Cardiac septum (tissue), 1 donor: Measurements from ENCODE around the gene SLC6A2. TPM values are rescaled to one million over a fixed set of nuclear protein-coding genes. Genes with fewer than 3 reads are reported as not detected.

Experiments
- DNase-seq: peaks from one replicate; pipeline ENCODE4 v3.0.0-alpha.2; 2020; ENCODE audit warnings: low spot score
- intact Hi-C: fragments of 100-400 bp; cut with DNase I; formaldehyde crosslinking; loops from one replicate; pipeline ENCODE4 v1.14.0; 2022
- total RNA-seq: library from RNA; stranded (reverse); fragmentation: NEBNext Ultra II Directional; extraction: Animal tissue kit (Norgen Biotek cat#: 25700); gene quantifications from one replicate; pipeline ENCODE4 v1.2.1, GENCODE V29; 2021
- donor health status: DM: no; HTN: no; CAD: no.

The SLC6A2 gene
- total RNA-seq, 1 donor from 2014 or later, result not detected

GRCh38 chr16:55643161-55643970 is 12.4 kb upstream of the SLC6A2 start:
- DNase-seq, result no peak
- intact Hi-C loops, result no loop called here

DNA sequence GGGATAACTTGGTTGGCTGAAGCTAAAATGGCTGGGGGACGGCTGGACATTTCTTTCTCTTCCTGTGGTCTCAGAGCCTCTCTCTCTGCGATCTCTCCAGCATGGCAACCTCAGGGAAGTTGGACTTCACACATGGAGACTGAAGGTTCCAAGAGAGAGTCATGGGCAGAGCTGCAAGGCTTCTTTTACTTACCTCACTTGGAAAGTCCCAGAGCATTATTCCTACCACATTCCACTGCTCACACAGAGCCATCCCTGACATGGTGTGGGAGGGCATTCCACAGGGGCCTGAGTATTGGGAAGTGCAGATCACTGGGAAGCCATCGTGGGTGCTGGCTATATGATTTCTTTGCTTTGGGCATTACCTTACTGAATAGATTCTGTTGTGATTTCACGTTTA is 9.8 kb upstream of the SLC6A2 start:
- intact Hi-C loops, result no loop called here
- peak; percentile 50 for DNase-seq

DNA sequence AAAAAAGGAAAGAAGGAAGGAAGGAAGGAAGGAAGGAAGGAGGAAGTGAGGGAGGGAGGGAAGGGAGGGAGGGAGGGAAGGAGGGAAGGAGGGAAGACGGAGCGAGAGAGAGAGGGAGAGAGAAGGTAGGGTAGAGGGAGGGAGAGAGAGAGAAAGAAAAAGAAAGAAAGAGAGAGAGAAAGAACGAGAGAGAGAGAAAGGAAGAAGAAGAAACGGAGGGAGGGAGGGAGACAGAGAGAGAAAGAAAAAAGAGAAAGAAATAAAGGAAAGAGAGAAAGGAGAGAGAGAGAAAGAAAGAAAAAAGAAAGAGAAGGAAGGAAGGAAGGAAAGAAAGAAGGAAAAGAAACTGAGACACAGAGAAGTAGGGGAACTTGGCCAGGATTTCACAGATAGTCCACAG is 8.4 kb upstream of the SLC6A2 start:
- intact Hi-C loops, result no loop called here
- DNase-seq, result no peak

- intact Hi-C loops, result no loop called here
- DNase-seq, result no peak
These were observed 8.0 kb upstream of the SLC6A2 start for GRCh38 chr16:55647798-55648197.

- peak; percentile 50 for DNase-seq
- intact Hi-C loops, result no loop called here
These were observed 3.7 kb upstream of the SLC6A2 start for GRCh38 chr16:55651841-55652824.

DNA sequence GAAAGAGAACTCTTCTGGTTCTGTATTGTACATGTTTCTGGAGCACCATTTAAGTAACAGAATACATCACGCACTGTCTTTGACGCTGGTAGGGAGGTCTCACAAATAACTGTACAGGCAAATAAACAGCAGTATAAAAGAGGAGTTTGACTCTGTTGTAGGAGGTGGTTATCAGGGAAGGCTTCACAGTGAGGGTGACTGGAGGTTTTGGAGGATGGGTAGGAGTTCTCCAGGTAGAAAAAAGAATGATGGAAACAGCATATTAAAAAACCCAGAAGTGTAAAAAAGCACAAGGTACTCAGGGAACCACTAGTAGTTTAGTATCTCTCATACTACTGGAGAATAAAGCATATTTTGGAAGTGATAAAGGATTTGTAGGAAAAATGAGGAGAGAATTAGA is 2.7 kb upstream of the SLC6A2 start:
- intact Hi-C loops, result no loop called here
- peak; percentile 12 for DNase-seq

DNA sequence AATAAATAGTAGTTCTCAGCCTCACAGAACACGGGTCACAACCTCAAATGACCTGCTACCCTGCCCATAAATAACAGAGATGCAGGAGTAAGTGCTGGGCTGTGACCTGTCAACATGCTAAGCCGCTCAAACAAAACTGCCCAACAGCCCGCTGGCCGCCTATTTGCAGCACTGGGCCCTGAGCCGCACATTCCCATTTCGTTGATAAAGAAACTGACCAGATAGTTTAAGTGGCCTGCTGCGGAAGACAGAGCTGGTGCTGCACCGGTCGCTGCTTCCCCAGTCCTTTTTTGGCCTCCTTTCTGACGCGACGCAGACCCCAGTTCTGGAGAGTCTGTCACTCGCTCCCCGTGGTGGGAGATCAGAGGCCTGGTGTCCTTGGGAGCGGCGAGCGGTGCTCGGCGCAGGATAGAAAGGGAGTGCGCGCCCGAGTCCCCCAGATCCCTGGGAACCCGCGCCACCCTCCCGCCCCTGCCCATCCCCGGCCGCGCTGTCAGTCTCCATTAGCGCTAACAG is 349 bp upstream of the SLC6A2 start:
- DNase-seq, result peak; percentile 61
- intact Hi-C loops, result no loop called here

- peak; percentile 56 for DNase-seq
- intact Hi-C loops, result no loop called here
These were observed 904 bp downstream of the SLC6A2 start for GRCh38 chr16:55656691-55657092.

DNA sequence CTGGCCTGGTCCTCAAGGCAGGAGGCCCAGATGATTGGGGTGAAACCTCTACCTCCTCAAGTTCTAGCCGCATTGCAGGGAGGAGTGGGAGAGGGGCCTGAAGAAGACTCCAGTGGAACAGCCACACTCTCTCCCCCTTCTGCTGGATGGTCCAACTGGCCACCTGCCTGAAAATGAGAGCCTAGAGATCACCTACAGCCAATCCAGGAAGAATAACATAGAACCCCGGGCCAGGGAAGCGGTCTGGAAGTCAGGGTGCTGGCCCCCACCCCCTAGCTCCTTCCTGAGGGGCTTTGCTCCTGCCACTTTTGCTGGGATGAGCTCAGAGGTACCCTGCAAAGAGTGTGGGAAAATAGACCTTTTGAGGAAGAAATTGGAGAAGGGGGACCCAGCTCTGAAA is 1.8 kb downstream of the SLC6A2 start:
- intact Hi-C loops, result no loop called here

DNA sequence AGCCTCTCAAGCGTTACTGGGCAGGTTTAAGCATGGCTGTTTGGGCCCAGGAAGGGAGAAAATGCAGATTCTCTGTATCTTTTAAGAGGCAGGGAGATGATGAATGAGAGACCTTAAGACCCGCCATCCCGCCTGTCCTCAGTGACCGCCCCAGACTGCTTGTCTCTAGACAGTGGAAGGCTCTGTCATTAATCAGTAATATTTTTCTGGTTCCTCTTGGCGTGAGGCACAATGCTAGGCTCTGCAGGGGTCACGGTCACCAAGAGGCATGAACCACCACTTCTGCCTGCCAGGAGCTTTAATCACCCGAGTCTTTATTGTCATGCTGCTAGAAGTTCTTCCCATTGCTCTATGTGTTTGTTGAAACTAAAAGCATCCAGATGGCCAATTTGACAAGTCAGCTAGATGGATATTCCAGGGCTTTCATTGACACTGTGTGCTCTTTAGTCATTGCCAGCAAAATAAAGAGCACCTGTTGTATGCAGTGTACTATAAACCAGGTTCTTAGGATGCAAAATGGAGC is 3.2 kb downstream of the SLC6A2 start:
- intact Hi-C loops, result no loop called here
- DNase-seq, result no peak

More for the DNA sequence above, 1.8 kb downstream of the SLC6A2 start:
- DNase-seq, result peak; percentile 60

DNA sequence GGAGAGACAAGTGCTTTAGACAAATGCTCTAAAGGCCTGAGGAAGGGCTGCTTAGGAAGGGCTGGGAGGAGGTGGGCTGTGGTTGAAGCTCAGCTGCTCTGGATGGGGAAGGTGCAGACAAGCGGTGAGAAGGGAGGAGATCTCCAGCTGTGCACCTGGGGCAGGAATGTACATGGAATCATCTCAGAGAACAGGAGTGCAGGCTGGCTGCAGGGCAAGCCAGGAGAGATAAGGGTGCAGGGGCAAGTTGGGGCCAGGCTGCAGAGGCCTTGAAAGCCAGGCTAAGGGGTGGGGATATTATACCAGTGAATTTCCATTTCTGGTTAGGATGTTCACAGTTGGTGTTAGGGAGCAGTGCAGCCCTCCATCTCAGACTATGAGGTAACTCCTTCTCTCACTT is 4.2 kb downstream of the SLC6A2 start:
- intact Hi-C loops, result no loop called here
- peak; percentile 47 for DNase-seq

GRCh38 chr16:55660828-55661227 is 5.0 kb downstream of the SLC6A2 start:
- peak; percentile 17 for DNase-seq
- intact Hi-C loops, result no loop called here

DNA sequence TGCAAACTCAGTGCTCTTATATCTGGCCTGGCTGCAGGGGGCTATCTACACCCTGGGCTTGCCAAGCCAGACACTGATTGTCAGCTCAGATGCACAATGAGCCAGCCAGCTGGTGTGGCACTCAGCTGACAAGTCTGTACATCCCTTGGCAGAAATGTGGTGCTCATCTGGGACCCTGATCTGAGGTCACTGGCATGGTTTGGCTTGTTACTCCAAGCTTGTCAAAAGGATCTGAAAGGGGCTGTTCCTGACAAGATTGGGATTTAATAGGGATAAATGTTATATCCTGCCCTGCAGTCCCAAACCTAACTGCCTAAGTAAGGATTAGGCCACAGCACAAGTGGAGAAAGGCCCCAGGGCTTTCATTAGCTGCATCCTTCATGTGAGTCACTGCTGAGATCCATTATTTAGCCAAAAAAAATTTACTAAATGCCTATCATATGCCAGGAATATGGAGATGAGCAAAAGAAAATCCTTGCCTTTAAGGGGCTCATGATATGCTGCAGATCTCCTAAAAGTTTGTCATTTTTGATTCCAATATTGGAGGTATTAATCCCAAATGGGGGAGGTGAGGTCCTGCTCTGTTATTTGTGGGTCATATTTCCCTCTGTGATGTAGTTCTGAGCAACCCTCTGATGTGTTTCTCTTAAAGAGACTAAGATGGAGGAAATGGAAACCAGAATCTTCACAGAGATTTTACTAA is 6.3 kb downstream of the SLC6A2 start:
- intact Hi-C loops, result no loop called here
- DNase-seq, result peak; percentile 58

DNA sequence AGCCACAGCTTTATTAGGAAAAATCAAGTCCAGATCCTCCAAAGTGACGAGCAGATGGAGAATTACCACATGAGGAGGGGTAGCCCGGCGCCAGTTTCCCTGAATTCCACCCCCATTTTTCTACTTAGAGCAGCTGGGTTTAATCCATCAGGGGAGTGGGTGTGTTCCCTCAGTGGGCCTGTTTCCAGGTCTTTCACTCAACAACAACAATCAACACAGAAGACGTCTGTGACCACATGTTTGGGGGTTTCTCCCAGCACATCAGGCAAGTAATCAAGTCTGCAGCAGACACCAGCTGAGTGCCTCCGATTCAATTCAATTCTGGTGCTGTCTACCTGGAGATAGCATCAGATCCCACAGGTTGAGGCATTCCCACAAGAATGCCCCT is 6.8 kb downstream of the SLC6A2 start:
- intact Hi-C loops, result no loop called here
- peak; percentile 36 for DNase-seq

- peak; percentile 63 for DNase-seq
- intact Hi-C loops, result no loop called here
These were observed 7.4 kb downstream of the SLC6A2 start for GRCh38 chr16:55663225-55663624.

DNA sequence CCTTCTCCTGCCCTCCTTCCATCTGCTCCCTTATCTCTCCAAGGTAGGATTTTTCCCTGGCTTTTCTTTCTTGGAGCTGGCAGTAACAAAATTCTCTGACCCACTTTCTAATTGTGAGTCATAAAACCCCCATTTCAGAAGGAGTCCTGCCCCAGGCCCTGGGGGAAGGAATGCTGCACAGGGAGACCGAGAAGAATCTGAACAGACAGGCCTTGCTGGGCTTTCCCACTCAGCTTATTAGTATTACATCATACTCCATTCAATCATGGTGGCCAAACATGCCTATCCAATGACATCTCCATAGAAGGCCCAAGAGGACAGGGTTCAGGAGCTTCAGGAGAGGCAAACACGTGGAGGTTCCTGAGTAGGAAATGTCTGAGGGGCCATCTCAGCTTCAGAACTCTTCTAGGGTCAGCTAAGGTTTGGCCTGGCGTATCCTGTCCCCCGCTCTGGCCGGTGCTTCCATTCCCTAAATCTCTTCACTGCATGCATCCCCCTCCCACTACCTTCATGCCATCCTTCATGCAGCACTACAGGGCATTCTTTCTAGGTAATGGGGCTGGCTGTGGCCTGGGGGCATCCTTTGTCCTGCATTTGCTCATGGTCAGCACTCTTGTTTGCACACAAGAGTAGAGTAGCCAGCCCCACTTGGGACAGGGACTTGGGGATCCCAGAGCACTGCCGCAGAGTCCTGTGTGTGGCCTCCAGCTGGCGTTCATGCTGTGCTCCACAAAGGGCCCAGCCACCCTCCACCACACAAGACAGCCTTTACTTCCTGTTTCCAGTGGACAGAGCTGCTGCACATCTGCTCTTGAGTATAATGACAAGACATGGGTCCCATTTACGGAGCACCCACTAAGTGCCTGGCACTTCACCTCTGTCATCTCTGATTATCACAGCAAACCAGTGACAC is 8.2 kb downstream of the SLC6A2 start:
- peak; percentile 58 for DNase-seq
- intact Hi-C loops, result no loop called here

DNA sequence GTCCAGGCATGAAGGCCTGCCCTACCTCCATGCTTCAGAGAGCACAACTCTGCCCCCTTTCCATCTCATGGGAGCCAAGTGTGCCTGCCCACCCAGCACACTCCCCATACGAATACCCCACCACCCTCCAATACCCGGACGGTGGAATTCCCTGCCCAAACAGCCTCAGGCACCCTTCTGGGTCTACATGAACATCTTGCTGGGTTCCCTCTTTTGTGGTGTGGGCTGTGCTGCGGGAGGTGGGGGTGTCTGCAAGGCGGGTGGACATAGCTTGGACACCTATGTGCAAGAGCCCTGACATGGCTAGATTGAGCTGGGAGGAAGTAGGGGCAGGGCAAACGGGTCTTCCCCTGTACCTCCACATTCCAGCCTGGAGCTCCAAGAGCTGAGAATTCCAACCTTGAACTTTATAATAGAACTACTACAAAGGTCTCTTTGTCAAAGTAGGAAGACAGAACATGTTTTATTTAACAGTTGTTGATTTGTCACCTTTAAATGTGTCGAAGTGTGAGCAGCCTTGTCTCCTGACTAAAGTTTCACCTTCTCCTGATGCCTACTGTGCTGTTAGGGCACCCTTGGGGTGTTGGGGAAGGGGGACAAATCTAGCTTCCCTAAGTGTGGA is 9.1 kb downstream of the SLC6A2 start:
- intact Hi-C loops, result no loop called here
- DNase-seq, result peak; percentile 31

GRCh38 chr16:55665511-55665910 is 9.7 kb downstream of the SLC6A2 start:
- intact Hi-C loops, result no loop called here

More at GRCh38 chr16:55665511-55665910, 9.7 kb downstream of the SLC6A2 start:
- no peak for DNase-seq
